ENCODE data around the gene PPID. TPM values are rescaled to one million over a fixed set of nuclear protein-coding genes. Genes with fewer than 3 reads are reported as not detected.

The PPID gene
- total and polyA plus RNA-seq, 9 of the 15 experiments (the other 6 are each of a cell fraction or from before 2014, with no cell fraction given): 46.5 to 160 (median 98.6) TPM

- in situ Hi-C loops (cut with MboI) (no loop called here), intact Hi-C loops (cut with micrococcal nuclease) (loop anchor here (2.0 to 5.0 kb wide), 2 partner anchors 49 to 94 kb away; partner anchors contain the start of genes FNIP2 and PPID)
- Histone ChIP-seq H3K9me3 (replicated peaks; ENCODE audit: control insufficient read depth, insufficient read depth, low read depth, low read length) (no peaks in the 10 kb centered on the region), H3K79me2 (ENCODE audit: control insufficient read depth, insufficient read depth, low read length) (peaks cover 38% of the 10 kb centered on the region), H3K4me1 (replicated peaks in 1 of 2; ENCODE audit: control insufficient read depth in 2 of 2, insufficient read depth in 2 of 2, low read length in 2 of 2) (peaks cover 9 to 16% of the 10 kb centered on the region in 2 experiments; a peak in 4 of 5 replicates), H2AFZ (ENCODE audit: low read depth, low read length) (peak overlapping the region; percentile 96), H4K20me1 (replicated peaks; ENCODE audit: control insufficient read depth, insufficient read depth, low read length) (no peaks in the 10 kb centered on the region), H3K27ac (ENCODE audit: extremely low read depth, low read depth, low read length) (peak overlapping the region; percentile 81; the same call in 1 of the 3 replicates), H3K4me2 (ENCODE audit: insufficient read depth, low read length) (peak overlapping the region; percentile 56), H3K9me1 (ENCODE audit: control insufficient read depth, insufficient read depth, low read length) (no peaks in the 10 kb centered on the region), H3K4me3 (peak overlapping the region; percentile 92; the same call in 1 of the 2 replicates), H3K27me3 (ENCODE audit: control insufficient read depth in 2 of 2, insufficient read depth in 2 of 2, low read length in 2 of 2) (no peaks in the 10 kb centered on the region), H3K36me3 (ENCODE audit: control insufficient read depth, insufficient read depth, low read length) (peaks cover 5% of the 10 kb centered on the region; the same call in 2 of the 3 replicates), H3K9ac (ENCODE audit: insufficient read depth in 1 of 2, low read depth in 2 of 2, low read length in 2 of 2) (peak overlapping the region in 1 of 2 experiments; percentile 74; a peak in 2 of 4 replicates)
- ATAC-seq (no peak), DNase-seq (ENCODE audit: extremely low read depth in 1 of 4, low spot score in 3 of 4) (no peak), FAIRE-seq (peak; percentile 19)
- POLR2A ChIA-PET: no interaction called here
- no peak for TF ChIP-seq ZNF316 (IDR thresholded peaks at IDR 0.05)
- TF ChIP-seq PML (IDR thresholded peaks at IDR 0.05; ENCODE audit: low read length): no peak
- no peak for TF ChIP-seq NR2C2 (CRISPR knock-in tag; IDR thresholded peaks at IDR 0.05)
- TF ChIP-seq NR2C2 (tag; IDR thresholded peaks at IDR 0.05): no peak
- TF ChIP-seq RFX1 (IDR thresholded peaks at IDR 0.05): no peak
- TF ChIP-seq NR2C1 (IDR thresholded peaks at IDR 0.05): no peak
- no peak for TF ChIP-seq NR2C1 (tag; IDR thresholded peaks at IDR 0.05)
- TF ChIP-seq NCOR1 (IDR thresholded peaks at IDR 0.05): no peak
- no peak for TF ChIP-seq NFE2L1 (tag; IDR thresholded peaks at IDR 0.05; ENCODE audit: borderline replicate concordance, low read depth)
- no peak for TF ChIP-seq SRSF9 (IDR thresholded peaks at IDR 0.05; ENCODE audit: borderline replicate concordance, low read depth, low read length)
- TF ChIP-seq ARID2 (IDR thresholded peaks at IDR 0.05): no peak
- no peak for TF ChIP-seq MAX (CRISPR knock-in tag; IDR thresholded peaks at IDR 0.05)
- TF ChIP-seq ETS2 (tag; IDR thresholded peaks at IDR 0.05; ENCODE audit: borderline replicate concordance, poor library complexity, severe bottlenecking): no peak
- no peak for TF ChIP-seq SRSF7 (optimal IDR thresholded peaks at IDR 0.05; ENCODE audit: low read depth, low read length)
- TF ChIP-seq ZC3H4 (CRISPR knock-in tag; IDR thresholded peaks at IDR 0.05; ENCODE audit: borderline replicate concordance): no peak
- no peak for TF ChIP-seq ZNF146 (CRISPR knock-in tag; IDR thresholded peaks at IDR 0.05; ENCODE audit: unreplicated experiment)
- TF ChIP-seq IFI16 (CRISPR knock-in tag; IDR thresholded peaks at IDR 0.05): no peak
- no peak for TF ChIP-seq CBX8 (IDR thresholded peaks at IDR 0.05; ENCODE audit: borderline replicate concordance, extremely low read depth, low read depth, low read length, poor library complexity, severe bottlenecking)
- no peak for TF ChIP-seq PREB (CRISPR knock-in tag; IDR thresholded peaks at IDR 0.05)
- TF ChIP-seq E2F5 (CRISPR knock-in tag; IDR thresholded peaks at IDR 0.05): no peak
- TF ChIP-seq TBL1XR1 (IDR thresholded peaks at IDR 0.05; ENCODE audit: low read length in 2 of 2): no peak
- TF ChIP-seq PPARD (CRISPR knock-in tag; IDR thresholded peaks at IDR 0.05): no peak
- WGBS (ENCODE audit: insufficient coverage, low coverage, missing lambda C conversion rate): 30% methylated on average over 3 of the region's 3 CpGs
- CTCF ChIA-PET (ENCODE audit: low intra/inter-chr PET ratio): no interaction called here
- no TSS peak for BruUV-seq (replicated peaks)
Measured at GRCh38 chr4:158673633-158674032, 49.6 kb downstream of the PPID start.
